ENCODE data around the gene MROH7.
A peak's percentile ranks its signal among the peaks of the same experiment; 100 is the strongest.

Gene MROH7

GRCh38 chr1:54665852-54666251 lies 24.3 kb downstream of the MROH7 start:
- DNase-seq (ENCODE audit: low spot score): no peak
- in situ Hi-C loops (cut with MboI; ENCODE audit: low pct_unique_long_range_greater_than_20kb, low sequenced_read_pairs, unreplicated experiment): loop anchor here (10.0 kb wide), 1 partner anchor 149 kb away; no protein-coding TSS in a partner anchor
- TF ChIP-seq CTCF (IDR thresholded peaks at IDR 0.05; ENCODE audit: extremely low read depth, insufficient read depth, missing control alignments): no peak

- in situ Hi-C loops (cut with MboI; ENCODE audit: low pct_unique_long_range_greater_than_20kb, low sequenced_read_pairs, unreplicated experiment): loop anchor here (10.0 kb wide), 1 partner anchor 148 kb away; no protein-coding TSS in a partner anchor
- DNase-seq (ENCODE audit: low spot score): no peak
- TF ChIP-seq CTCF (IDR thresholded peaks at IDR 0.05; ENCODE audit: extremely low read depth, insufficient read depth, missing control alignments): no peak
These were observed 24.7 kb downstream of the MROH7 start for GRCh38 chr1:54666333-54666732.

- in situ Hi-C loops (cut with MboI; ENCODE audit: low pct_unique_long_range_greater_than_20kb, low sequenced_read_pairs, unreplicated experiment): loop anchor here (10.0 kb wide), 1 partner anchor 147 kb away; no protein-coding TSS in a partner anchor
- no peak for DNase-seq (ENCODE audit: low spot score)
- no peak for TF ChIP-seq CTCF (IDR thresholded peaks at IDR 0.05; ENCODE audit: extremely low read depth, insufficient read depth, missing control alignments)
These were observed 26.2 kb downstream of the MROH7 start for GRCh38 chr1:54667797-54668196.

GRCh38 chr1:54668567-54668966 lies 27.0 kb downstream of the MROH7 start:
- TF ChIP-seq CTCF (IDR thresholded peaks at IDR 0.05; ENCODE audit: extremely low read depth, insufficient read depth, missing control alignments): no peak
- in situ Hi-C loops (cut with MboI; ENCODE audit: low pct_unique_long_range_greater_than_20kb, low sequenced_read_pairs, unreplicated experiment): loop anchor here (10.0 kb wide), 1 partner anchor 146 kb away; no protein-coding TSS in a partner anchor
- DNase-seq (ENCODE audit: low spot score): no peak

GRCh38 chr1:54671985-54672608 lies 30.5 kb downstream of the MROH7 start:
- peak; percentile 81 for TF ChIP-seq CTCF (IDR thresholded peaks at IDR 0.05; ENCODE audit: extremely low read depth, insufficient read depth, missing control alignments)
- in situ Hi-C loops (cut with MboI; ENCODE audit: low pct_unique_long_range_greater_than_20kb, low sequenced_read_pairs, unreplicated experiment): no loop called here
- DNase-seq (ENCODE audit: low spot score): peak; percentile 74

GRCh38 chr1:54678776-54679643 lies 37.4 kb downstream of the MROH7 start:
- DNase-seq (ENCODE audit: low spot score): no peak
- in situ Hi-C loops (cut with MboI; ENCODE audit: low pct_unique_long_range_greater_than_20kb, low sequenced_read_pairs, unreplicated experiment): no loop called here
- TF ChIP-seq CTCF (IDR thresholded peaks at IDR 0.05; ENCODE audit: extremely low read depth, insufficient read depth, missing control alignments): no peak
